K562 treated with DMSO at 1 percent for 48 hours (cell line): Measurements from ENCODE around the gene LIN7A. TPM values are rescaled to one million over a fixed set of nuclear protein-coding genes. Genes with fewer than 3 reads are reported as not detected.

Experiments
- total RNA-seq: library from RNA; unstranded; fragments of 300-600 nt; gene quantifications from 2 replicates; pipeline ENCODE4 v1.2.3, GENCODE V29; 2022; ENCODE audit warnings: low replicate concordance; ENCODE audit errors: extremely low read depth

Gene LIN7A, protein sequence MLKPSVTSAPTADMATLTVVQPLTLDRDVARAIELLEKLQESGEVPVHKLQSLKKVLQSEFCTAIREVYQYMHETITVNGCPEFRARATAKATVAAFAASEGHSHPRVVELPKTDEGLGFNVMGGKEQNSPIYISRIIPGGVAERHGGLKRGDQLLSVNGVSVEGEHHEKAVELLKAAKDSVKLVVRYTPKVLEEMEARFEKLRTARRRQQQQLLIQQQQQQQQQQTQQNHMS
- total RNA-seq = not detected in 2 replicates

GRCh38 chr12:80937391-80938238 lies at the start of gene LIN7A:
Gene LIN7A (minus strand): TSS chr12:80937934. CDS start chr12:80937722, 212 bp downstream.

Other genes starting within 250 kb of the LIN7A start
- not detected in 2 replicates for gene MYF6, start 230.3 kb downstream of the LIN7A start, total RNA-seq
- gene MYF5, start 221.0 kb downstream of the LIN7A start, total RNA-seq = not detected in 2 replicates
- gene ACSS3, start 140.1 kb upstream of the LIN7A start, total RNA-seq = not detected in 2 replicates